Measurements from ENCODE around the gene SOAT1.

DNA sequence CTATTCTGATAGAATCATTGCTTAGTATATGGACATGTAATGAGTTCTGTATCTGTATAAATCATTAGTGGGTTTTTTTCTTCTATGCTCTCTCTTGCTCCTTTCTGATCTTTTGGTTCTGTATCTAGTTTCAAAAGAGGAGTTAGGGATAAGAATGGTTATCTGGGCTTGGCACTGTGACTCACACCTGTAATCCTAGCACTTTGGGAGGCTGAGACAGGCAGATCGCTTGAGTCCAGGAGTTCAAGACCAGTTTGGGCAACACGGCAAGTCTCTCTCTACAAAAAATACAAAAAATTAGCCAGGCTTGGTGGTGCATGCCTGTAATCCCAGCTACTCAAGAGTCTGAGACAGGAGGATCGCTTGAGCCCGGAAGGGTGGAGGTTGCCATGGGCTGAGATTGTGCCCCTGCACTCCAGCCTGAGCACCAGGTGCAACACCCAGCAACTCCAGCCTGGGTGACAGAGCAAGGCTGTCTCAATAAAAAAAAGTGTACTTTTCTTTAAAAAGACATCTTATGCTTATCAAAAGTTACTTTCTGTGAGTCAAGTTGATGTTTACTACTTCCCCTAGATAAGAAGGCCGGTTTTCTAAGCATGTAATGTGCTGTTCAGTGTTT lies 44.5 kb downstream of the SOAT1 start:
- TF ChIP-seq FOXM1 (IDR thresholded peaks at IDR 0.05; ENCODE audit: borderline replicate concordance) (no peak), ELF4 (IDR thresholded peaks at IDR 0.05) (no peak)
- TF ChIP-seq, protein P1, sequence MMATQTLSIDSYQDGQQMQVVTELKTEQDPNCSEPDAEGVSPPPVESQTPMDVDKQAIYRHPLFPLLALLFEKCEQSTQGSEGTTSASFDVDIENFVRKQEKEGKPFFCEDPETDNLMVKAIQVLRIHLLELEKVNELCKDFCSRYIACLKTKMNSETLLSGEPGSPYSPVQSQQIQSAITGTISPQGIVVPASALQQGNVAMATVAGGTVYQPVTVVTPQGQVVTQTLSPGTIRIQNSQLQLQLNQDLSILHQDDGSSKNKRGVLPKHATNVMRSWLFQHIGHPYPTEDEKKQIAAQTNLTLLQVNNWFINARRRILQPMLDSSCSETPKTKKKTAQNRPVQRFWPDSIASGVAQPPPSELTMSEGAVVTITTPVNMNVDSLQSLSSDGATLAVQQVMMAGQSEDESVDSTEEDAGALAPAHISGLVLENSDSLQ (IDR thresholded peaks at IDR 0.05), result no peak

All from HEK293T (cell line).